ENCODE results near the gene CNFN.
A peak's percentile ranks its signal among the peaks of the same experiment; 100 is the strongest.

The CNFN gene

DNA sequence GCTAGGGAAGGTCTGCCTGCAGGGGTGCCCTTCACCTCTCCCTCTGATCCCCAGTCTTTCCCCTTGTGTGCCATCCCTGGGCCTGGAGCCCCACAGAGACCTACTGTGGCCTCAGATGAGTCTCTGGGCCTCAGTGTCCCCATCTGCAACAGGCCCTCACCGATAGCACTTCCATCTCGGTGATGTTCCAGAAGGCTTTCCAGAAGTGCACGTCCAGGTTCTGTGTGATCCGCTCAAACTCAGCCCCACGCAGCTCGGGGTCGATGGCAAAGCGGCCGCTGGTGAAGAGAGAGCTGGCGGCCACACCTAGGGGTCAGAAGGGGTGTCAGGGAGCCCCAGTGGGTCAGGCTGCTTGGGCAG is 17.7 kb upstream of the CNFN start:
- no peak for DNase-seq

DNA sequence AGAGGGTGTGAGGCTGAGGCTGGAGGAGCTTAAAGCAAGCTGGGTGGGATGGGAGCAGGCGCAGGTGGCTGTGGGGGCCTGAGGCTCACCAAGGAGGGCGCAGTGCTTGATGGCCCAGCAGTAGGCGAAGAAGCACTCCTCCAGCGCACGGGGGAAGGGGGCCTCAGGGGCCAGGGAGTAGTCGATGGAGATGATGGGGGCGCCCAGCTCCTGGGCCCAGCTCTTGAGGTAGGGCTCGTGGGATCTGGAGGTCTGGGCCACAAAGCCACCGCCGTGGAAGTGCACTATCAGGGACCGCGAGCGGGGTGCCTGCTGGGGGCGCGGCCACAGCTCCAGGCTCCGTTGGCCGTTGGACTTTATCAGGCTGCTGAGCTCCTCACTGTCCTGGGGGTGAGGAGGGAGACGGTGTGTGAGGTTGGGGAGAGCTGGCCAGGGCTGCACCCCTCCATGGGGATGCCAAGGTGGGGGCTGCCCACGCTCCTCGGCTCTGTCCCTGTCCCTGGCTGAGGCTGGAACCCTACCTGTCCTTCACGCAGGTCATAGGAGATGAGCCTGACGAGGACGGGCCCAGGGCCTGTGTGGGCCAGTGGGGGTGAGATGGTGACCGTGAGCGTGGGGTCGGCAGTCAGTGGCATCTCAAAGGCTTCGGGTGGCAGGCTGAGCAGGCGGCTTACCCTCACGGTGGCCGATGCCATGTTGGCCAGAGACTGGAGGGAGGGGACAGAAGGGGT is 17.2 kb upstream of the CNFN start:
- DNase-seq = no peak

DNA sequence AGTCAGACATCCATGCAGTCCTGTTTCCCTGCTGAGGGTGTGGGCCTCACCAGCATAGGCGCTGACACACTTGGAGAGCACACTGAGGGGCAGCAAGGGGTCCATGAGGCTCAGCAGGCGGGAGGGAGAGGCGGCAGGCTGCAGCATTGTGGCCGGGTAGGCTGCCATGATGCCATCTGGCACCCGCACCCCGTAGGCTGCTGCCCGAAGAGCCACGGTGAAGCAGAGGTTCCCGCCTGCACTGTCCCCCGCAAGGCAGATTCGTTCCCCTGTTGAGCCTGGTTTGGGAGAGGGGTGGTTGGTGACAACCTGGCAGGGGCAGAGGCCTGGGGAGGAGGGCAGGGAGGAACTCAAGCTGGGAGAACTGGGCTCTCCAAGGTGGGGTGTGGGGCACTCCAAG is 16.0 kb upstream of the CNFN start:
- DNase-seq = no peak

DNA sequence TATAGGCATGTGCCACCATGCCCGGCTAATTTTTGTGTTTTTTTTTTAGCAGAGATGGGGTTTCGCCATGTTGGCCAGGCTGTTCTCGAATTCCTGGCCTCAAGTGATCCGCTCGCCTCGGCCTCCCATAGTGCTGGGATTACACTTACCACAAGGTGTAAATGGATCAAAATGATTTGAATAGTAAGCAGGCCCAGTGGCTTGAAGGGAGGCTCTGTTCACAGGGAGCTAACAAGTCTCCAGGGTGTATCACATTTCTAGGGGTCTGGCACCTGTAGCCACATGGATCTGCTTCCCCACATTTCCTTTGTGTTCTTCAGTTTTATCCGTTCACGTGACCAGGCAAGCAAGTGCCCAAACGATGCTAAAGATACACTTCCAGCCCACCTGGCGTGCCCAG is 13.5 kb upstream of the CNFN start:
- DNase-seq = no peak

DNA sequence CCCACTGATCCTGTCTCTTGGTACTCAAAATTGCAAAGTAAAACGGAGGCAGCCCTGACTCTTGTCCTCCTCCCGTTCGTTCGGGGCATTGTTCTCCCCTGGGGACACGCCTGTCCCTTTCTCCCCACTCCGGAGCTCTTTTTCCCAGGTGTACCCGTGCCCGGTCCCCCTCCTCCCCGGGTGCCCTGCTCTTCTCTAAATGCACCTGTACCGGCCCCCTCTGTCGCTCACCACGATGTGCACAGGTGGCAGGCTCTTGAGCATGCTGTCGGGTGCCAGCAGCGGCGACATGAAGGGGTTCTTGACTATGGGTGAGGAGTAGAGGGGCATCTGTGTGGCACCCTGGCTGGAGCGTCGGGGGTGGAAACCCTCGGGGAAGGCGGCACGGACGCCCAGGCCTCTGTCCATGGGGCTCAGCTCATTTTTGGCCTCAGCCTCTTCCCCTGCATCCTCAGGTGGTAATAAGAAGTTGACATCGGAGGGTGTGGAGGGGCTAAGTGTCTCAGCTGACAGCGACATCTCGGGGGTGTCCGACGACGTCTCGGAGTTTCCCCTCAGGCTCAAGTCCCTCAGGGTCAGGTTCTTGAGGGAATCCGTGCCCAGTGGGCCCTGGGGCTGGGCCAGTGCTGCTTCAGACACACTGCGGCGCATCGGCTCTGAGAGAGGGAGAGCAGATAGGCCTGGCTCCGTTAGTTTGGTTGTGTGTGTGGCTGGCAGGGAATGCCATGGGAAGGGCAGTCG is 12.4 kb upstream of the CNFN start:
- DNase-seq = peak; percentile 58

DNA sequence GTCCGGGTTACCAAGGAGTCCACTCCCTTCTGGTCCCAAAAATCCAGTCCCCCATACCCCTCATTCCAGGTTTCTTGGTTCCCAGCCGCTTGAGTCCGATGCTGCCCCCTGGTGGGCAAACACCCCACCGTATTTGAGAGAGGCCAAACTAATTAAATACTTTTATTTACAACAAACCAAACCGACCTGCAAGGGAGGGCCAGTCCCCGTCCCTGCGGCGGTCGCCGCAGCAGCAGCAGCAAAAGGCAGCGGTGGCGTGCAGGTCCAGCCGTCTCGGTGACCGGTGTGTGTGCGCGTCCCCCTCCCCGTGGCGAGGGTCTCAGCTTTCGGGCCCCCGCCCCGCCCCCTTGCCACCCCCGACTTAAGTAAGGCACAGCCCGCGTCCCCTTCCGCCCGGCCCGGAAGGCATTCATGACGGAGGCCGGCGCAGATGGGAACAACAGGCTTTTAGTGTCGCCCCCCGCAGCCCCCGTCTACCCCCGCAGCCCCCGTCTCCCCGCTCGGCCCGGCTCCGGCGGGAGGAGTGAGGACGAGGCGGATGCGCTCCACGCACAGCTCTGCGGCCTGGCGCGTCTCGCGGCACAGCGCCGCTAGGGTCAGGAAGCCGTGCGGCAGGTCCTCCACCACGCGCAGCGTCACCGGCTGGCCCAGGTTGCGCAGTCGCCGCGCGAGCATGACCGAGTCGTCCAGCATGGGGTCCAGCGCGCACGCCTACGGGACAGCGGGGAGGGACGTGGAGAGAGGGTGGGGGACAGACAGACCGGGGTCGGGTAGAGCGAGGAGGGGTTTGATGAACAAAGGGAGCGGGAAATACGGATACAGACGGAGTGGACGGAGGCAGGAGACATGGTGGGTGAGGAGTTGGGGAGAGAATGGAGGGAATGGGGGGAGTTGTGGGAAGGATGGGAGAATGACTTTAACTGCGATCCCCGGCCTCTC is 11.5 kb upstream of the CNFN start:
- peak; percentile 86 for DNase-seq

DNA sequence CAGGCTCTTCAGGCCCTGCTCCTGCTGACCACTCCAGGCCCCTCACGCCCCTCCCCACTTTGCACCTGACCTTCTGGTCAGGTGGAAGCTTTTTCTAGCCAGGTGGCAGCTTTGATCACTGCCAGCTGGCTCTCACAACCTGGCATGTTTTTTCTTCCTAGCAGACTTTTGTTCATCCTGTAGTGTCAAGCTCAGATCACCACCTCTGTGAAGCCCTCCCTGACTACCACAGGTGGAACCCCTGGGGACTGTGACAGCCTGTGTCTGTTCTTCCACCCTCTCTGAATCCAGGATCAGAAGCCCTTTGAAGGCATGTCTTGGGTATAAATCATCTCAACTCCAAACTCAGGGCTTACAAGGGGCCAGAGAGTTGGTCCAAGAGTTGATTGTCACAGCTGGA is 10.3 kb upstream of the CNFN start:
- no peak for DNase-seq

DNA sequence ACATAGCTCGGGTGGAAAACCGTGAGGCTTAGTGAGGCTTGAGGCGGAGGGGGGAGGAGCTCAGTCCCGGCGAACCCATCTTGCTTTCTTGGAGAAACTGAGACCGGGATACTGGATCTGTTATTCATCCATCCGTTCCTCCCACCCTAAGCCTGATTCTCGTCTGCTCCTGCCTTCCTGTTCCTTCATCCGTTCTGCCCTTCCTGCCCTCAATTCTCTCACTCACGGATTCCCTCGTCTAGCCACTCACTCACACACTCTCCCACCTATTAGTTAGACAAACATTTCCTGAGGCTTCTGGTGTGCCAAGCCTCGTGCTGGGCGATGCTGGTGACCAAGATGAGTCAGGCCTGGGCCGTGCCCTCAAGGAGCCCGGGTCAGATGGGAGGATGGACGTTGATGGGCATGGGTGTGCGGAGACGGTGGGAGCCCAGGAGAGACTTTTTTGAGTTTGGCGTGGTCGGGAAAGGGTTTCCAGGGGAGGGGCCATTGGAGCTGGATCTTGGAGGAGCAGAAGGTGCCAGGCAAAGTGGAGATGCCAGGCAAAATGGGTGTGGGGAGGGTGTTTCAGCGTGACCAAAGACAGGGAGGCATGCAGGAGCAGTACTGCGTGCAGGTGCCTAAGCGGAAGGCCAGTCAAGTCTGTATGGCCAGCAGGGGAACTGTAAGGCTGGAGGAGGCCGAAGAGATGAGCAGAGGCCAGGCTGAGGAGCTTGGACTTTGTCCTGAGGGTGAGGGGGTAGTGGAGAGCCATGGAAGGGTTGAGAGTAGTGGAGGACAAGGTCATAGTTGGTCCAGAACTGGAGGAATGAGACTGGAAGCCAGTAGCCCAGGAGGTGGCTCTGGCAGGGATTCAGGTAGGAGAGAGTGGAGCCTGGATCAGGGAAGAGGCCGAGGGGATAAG is 7.4 kb upstream of the CNFN start:
- no peak for DNase-seq

DNA sequence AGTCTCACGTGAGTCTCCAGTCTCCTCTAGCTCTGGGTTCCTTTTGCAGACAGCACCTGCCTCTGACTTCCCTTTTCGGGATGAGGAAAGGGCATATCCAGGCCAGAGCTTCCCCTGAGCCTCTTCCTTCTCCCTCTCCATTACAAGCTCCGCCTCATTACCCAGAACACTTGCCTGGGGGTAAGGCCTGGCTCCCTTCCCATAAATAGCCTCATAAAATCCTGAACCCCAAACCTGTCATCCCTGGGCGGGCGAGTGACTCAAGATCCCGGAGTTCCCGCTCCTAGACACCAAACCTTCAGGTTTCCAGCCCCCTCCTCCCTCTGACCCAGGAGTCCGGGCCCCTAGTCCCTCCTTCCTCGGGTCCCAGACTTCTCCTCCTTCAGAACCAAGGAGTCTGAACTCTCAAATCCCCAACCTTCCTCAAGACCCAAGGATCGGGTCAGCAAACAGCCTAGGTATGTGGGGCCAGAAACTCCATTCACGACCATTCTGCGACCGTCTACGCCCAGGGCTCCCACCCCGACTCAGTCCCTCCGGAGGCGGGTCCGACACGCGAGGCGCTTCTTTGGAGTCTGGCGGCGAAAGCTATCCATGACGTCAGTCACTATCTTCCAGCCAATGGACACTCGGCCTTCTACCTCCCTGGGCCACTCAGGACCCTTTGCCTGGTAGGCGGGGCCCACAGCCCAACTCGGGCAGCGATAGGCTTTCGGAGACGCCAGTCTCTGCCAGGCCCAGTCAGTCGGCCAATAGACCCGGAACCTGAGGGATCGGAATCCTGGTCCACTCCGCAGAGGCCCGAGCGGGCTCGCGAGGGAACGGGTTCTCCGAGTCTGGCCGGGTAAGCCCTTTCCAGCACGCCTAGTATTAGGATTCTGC is 6.5 kb upstream of the CNFN start:
- DNase-seq = peak; percentile 97

DNA sequence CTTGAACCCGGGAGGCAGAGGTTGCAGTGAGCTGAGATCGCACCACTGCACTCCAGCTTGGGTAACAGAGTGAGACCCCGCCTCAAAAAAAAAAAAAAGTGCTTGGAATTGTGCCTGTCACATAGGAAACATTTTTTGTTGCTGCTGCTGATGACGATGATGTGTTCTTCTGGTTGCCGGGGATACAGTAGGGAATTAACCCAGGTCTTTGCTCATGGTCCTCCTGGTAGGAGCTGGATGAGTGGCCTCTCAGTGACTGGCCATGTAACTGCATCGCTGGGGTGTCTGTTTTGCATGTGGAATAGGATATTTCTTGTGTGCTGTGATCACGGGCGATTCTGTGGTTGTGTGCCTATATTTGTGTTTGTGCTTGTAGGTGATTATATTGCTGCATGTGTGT is 4.7 kb upstream of the CNFN start:
- DNase-seq = no peak

DNA sequence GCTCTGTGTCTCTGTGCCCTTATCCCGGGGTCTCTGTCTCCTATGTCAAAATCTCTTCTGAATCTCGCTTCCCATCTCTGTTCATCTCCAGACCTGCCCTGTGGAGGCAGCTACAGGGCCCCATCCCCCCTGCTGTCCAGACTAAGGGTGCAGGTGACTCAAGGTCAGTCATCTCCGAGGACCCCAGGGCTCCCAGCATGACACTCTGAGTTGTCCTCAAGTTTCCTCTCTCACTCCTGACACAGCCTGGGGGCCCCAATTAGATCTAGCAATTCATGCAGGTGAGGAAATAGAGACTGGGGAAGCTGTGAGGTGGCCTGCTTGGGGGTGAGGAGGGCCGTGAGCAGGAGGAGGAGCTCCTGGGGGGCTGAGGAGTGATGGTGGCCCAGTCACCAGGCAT is 2.1 kb upstream of the CNFN start:
- DNase-seq = no peak

DNA sequence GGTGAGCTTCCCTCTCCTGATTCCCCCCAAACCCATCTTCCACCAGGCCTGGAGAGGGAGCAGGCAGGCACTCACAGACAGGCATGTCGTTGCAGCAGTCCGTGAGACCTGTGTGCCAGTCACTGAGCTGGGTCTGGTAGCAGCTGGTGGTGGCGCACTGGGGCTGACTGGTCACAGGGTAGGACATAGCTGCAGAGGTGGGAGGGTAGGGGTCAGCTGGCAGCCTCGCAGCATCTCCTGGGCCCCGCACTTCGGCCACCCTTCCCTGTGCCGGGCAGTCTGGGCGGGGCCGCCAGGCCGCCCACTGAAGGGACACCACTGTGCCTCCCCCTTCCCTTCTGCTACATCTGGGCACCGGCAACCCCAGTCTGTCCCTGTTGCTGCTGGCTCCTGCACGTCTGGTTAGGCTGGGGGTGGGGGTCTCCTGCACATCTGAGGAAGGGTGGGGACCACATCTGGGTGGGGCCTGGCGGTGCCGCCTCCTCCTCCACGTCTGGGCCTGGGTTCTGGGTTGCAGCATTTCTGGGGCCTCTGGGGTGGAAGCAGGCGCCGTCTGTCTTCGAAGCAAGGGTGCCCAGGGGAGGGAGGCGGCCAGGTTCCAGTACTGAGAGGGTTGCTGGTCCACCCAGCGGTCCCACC is 1.1 kb downstream of the CNFN start:
- no peak for DNase-seq

DNA sequence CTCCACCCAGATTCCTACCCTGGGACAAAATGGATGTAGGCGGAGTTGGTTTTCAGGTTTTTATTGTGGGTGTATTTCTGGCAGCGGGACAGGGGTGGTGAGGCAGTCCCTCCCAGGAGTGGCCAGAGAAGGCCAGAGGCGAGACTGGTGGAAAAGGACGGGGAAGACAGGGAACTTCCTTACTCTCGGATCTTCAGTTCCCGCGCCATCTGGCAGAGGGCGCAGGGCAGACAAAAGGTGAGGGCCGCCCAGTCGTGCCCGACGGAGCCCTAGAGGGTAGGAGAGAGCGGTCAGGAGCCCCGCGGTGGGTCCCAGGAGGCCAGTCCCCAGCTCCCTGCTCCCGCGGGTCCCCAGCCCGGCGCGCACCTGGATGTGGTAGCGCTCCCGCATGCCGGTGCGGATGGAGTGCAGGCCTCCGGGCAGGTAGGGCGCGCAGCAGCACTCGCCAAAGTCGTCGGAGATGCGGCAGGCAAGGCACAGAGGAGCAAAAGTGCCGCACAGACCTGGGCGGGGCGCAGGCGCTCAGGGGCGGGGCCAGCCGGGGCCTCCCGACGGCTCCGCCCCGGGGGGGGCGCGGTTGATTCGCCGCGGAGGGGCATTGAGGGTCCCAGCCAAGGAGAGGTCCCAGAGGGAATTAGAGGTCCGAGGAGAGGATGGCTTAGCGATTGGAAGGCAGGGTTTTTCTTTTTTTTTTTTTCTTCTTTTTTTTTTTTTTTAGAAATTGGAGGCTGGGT is 3.0 kb downstream of the CNFN start:
- DNase-seq = peak; percentile 84

DNA sequence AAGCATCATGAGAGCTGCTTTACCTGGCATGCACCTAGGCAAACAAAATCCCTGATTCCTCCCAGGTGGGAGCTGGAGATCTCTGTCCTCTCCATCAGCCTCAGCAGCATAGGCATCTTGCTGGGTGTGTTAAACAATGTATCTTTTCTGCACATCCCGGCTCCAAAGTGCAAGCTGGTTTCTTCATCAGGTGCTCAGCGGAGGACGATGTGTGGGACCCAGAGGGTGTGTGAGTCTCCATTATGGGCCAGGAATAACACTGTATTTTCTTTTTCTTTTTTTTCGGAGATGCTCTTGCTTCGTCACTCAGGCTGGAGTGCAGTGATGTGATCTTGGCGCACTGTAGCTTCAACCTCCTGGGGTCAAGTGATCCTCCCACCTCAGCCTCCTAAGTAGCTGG is 9.9 kb downstream of the CNFN start:
- no peak for DNase-seq

DNA sequence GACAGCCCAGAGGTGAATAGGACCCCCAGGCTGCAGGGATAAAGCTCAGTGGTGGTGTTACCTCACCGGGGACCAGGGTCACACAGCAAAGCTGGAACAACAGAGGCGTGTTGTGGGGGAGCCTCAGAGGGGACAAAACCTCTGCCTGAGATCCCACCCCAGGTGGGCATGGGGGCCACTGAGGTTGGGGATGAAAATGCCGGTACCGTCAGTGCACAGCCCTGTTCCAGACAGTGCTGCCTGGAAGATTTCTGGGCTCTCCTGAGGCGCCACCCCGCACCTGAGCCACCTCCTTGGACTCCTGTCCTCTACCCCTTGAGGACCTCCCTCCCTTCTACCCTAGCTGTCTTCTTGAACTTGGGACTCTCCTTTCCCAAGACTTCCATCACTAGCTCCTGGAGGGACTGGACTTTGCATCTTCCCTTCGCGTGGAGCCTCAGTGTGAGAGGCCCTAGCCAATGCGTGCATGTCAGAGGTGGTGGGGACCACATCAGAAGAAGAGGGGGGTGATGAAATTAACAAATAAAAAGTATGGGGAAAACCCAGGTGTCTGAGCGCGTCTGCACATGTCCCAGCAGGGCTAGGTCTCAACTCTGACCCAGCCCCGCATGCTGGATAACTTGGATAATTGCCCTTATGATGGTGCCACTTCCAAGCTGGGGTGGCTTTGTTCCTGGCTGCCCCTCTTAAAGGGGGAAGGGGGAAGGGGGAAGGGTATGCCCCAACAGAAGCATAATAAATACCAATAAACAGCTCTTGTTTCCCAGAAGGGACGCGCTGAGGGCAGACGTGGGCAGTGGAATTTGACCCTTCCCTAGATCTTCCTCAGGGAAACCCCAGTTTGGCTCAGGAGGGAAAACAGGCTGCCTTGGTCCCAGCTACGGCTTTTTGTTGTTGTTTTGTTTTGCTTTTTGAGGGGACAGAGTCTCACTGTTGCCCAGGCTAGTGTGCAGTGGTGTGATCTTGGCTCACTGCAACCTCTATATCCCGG is 11.6 kb downstream of the CNFN start:
- no peak for DNase-seq

DNA sequence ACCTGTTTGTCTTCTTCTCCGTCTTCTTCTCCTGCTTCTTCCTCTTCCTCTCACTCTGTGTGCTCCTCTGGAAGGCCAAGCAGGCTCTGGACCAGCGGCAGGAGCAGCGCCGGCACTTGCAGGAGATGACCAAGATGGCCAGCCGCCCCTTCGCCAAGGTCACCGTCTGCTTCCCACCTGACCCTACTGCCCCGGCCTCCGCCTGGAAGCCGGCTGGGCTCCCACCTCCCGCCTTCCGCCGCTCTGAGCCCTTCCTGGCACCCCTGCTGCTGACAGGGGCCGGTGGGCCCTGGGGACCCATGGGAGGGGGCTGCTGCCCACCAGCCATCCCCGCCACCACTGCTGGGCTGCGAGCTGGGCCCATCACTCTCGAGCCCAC is 13.9 kb downstream of the CNFN start:
- DNase-seq = no peak

DNA sequence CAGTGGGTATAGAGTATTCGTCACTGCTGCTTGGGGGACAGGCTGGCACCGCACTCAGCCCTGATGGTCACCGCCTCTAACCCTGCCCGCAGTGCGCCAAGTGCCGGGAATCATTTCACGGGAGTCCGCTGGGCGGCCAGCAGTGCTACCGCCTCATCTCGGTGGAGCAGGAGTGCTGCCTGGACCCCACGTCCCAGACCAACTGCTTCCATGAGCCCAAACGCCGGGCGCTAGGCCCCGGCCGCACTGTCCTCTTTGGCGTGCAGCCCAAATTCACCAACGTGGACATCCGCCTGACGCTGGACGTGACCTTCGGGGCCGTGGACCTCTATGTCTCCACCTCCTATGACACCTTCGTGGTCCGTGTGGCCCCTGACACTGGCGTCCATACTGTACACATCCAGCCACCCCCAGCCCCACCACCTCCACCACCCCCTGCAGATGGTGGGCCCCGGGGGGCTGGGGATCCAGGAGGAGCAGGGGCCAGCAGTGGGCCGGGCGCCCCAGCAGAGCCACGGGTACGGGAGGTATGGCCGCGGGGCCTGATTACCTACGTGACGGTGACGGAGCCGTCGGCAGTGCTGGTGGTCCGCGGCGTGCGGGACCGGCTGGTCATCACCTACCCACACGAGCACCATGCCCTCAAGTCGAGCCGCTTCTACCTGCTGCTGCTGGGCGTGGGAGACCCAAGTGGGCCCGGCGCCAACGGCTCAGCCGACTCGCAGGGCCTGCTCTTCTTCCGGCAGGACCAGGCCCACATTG is 14.5 kb downstream of the CNFN start:
- no peak for DNase-seq

DNA sequence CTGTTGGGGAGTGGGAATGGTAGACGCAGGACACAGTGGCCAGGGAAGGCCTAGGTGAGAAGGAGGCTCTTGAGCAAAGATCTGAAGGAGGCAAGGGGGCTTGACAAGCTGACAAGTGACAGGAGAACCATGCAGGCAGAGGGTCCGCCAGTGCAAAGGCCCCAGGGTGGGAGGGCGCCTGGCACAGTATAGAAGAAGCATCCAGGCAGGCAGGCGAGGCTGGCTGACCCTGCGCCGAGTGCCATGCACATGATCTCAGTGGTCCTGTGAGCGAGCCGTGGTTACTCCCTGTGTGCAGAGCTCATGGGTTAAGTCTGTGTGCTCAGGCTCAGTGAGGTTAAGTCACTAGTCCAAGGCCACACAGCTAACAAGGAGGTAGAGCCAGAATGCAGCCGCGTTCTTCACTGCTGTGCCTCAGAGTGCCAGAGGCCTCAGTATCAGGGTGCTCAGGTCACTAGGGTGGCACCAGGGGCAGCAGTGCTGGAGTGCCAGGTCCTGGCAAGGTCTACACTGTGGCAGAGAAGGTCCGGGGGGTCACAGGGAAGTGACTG is 15.2 kb downstream of the CNFN start:
- no peak for DNase-seq
